ENCODE data around the gene DHX32.

- TF ChIP-seq CTCF (optimal IDR thresholded peaks at IDR 0.05 in 1 of 3, IDR thresholded peaks at IDR 0.05 in 1 of 3, conservative IDR thresholded peaks at IDR 0.05 in 1 of 3; ENCODE audit: extremely low read depth in 1 of 3, insufficient read depth in 2 of 3, low read length in 3 of 3) (no peak), EZH2 (IDR thresholded peaks at IDR 0.05; ENCODE audit: low read length) (no peak)
Measured at GRCh38 chr10:125802131-125802530, 79.0 kb downstream of the DHX32 start.
